ENCODE measurements around the gene HRCT1.

GRCh38 chr9:35872505-35872904 is 33.5 kb upstream of the HRCT1 start:
- TF ChIP-seq CTCF (conservative IDR thresholded peaks at IDR 0.05; ENCODE audit: low read depth, low read length) = no peak
- TF ChIP-seq POLR2A (IDR thresholded peaks at IDR 0.05; ENCODE audit: low read depth, low read length) = no peak
- no peak for TF ChIP-seq CHD1 (IDR thresholded peaks at IDR 0.05; ENCODE audit: low read depth, low read length)
- TF ChIP-seq BHLHE40 (IDR thresholded peaks at IDR 0.05; ENCODE audit: low read depth, low read length) = no peak
- no peak for TF ChIP-seq MAFK (IDR thresholded peaks at IDR 0.05; ENCODE audit: low read depth, low read length)
- no peak for TF ChIP-seq RFX5 (IDR thresholded peaks at IDR 0.05; ENCODE audit: low read depth, low read length)
- no peak for TF ChIP-seq MXI1 (IDR thresholded peaks at IDR 0.05; ENCODE audit: borderline replicate concordance, low read depth, low read length)
- TF ChIP-seq SMC3 (IDR thresholded peaks at IDR 0.05; ENCODE audit: low read depth, low read length) = no peak
- TF ChIP-seq CEBPB (IDR thresholded peaks at IDR 0.05; ENCODE audit: low read depth, low read length) = no peak
- TF ChIP-seq RAD21 (IDR thresholded peaks at IDR 0.05; ENCODE audit: low read length) = no peak
- no peak for TF ChIP-seq RCOR1 (IDR thresholded peaks at IDR 0.05; ENCODE audit: insufficient replicate concordance, low read length)
- TF ChIP-seq NFE2L2 (IDR thresholded peaks at IDR 0.05; ENCODE audit: low read depth, low read length) = no peak
- TF ChIP-seq MAZ (IDR thresholded peaks at IDR 0.05; ENCODE audit: borderline replicate concordance, low read depth, low read length) = no peak

Measured in IMR-90 (cell line).